NOMO-1 treated with dmso at 0.1 percent for 144 hours (cell line): Measurements from ENCODE around the gene ADPRS.
A peak's percentile ranks its signal among the peaks of the same experiment; 100 is the strongest.

Experiments used
- DNase-seq: peaks from one replicate; lab custom pipeline; 2025; ENCODE audit not compliant: unreplicated experiment; lab: John Stamatoyannopoulos, UW

Gene ADPRS, protein sequence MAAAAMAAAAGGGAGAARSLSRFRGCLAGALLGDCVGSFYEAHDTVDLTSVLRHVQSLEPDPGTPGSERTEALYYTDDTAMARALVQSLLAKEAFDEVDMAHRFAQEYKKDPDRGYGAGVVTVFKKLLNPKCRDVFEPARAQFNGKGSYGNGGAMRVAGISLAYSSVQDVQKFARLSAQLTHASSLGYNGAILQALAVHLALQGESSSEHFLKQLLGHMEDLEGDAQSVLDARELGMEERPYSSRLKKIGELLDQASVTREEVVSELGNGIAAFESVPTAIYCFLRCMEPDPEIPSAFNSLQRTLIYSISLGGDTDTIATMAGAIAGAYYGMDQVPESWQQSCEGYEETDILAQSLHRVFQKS

DNA sequence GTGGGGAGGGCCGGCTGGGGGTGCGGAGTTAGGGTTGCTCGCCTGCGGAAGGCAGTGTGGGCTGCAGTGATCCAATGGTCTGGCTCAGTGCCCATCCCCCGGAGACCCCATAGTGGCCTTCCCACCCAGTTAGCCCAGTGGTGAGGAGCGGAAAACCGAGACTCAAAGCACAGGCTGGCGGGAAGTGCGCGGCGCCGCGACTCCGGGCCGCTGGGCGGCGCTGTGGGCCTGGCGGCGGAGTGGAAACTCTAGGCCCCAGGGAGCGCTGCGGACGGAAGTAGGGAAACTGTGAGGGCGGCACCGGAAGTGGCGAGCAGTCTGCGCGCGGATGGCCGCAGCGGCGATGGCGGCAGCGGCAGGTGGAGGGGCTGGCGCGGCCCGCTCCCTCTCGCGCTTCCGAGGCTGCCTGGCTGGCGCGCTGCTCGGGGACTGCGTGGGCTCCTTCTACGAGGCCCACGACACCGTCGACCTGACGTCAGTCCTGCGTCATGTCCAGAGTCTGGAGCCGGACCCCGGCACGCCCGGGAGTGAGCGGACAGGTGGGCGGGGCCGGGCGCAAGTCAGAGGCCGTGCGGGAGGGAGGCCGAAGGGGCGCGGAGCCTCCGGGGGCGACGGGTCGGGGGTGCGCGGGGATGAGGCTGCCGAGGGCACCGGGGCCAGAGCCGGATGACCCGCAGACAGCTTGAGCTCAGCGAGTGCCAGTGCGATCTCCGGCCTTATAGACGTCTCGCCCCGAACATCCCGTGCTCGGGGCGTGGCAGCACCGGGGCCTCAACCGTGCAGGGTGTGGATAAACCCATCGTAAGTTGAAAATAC is at the start of gene ADPRS:
Gene ADPRS (plus strand): TSS at position 316 of the 816 bp plus-strand sequence. CDS start 13 bp downstream, at position 329.
- DNase-seq: peak; percentile 92

DNA sequence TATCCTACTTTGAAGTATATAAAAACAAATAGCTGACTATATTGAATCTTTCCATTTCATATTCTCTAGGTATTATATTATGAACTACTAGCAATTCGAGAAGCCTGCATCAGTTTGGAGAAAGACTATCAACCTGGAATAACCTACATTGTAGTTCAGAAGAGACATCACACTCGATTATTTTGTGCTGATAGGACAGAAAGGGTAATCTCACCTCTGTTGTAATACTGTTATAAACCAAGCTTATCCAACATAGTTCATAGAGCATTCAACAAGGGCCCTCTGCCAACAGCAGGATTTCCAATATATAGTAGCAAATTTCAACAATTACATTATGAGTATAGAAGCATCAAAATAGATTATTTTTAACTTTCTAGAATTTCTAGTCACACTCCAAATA is 48.5 kb upstream of the ADPRS start:
- DNase-seq: no peak

DNA sequence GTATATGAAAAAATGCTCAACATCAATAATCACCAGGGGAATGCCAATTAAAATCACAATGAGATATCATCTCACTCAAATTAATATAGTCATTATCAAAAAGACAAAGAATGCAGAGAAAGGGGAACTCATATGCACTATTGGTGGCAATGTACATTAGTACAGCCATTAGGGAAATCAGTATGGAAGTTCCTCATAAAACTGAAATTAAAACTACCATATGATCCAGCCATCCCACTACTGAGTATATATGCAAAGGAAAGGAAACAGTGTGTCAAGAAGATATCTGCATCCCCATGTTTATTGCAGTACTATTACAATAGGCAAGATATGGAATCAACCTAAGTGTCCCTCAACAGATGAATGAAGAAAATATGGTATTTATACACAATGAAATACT is 36.9 kb upstream of the ADPRS start:
- no peak for DNase-seq

DNA sequence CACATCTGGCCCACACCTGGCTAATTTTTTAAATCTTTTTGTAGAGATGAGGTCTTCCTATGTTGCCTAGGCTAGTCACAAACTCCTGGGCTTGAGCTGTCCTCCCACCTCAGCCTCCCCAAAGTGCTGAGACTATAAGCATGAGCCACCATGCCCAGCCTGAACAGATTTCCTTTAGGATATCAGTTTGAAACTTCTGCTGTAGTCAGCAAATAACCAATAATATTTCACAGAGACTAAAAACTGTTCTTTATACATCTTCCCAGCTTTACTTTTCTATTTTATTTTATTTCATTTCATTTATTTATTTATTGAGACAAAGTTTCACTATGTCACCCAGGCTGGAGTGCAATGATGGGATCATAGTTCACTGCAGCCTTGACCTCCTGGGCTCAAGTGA is 34.7 kb upstream of the ADPRS start:
- no peak for DNase-seq

DNA sequence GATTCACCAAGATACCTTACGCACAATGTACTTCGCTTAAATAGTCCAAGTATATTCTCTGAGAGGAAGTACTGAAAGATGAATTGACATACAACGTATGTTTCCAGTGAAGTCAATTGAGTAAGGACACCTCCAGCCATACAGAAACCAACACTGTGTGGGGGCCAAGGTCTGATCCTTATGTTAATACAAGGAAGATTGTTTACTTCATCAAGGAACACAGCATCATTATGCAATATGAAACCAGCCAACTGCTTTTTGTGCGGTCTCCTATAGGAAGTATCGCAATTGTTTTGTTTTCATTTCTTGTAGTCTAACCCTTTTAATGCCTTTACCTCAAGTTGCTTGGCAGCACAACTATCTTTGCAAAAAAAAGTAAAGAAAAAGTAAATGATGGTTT is 33.0 kb upstream of the ADPRS start:
- no peak for DNase-seq

DNA sequence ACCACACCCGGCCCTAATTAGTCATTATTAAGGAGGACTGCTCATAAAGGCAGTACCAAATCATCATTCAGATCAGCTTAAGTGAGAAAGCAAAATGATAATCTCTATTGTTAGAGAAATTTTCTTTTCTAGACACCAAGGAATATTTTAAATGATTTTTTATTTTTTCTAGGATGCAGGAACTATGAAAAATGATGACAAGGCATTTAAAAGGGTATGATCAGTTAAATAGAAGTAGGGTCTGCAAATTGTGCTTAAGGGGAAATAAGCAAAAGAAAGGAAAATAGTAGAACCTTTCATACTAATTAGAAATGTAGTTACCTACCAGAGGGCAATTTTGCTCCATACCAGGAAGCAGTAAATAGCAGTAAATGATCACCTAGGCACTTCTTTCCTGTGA is 26.4 kb upstream of the ADPRS start:
- no peak for DNase-seq

DNA sequence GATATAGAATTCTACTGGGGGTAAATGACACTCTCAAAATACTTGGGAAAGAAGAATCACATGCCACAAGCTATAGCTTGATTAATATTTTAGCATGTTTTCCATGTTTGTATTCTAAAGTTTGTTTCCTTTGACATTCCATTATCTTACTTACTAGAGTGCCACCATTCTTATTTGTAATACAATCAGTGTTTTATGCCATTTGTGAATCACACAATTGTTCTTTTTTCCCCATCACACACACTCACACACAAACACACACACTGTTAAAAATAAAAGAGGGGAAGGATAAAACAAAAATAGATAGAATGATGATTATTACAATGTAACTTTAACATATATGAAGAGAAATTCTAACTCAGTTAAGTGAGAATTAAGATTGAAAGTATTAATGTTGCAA is 20.8 kb upstream of the ADPRS start:
- DNase-seq: no peak

DNA sequence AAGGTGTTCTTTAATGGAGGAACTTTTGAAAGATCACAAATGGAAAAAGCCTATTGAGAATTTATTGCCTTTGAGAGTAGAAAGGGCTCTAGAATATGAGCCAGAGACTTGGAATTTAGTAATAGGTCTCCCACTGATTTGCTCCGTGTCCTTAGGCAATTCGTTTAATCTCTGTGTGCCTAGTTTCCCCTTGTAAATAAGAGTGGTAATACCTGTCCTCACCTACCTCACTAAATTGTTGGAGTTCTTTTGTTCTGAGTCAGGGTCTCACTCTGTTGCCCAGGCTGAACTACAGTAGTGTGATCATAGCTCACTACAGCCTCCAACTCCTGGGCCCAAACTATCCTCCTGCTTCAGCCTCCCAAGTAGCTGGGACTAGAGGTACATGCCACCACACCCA is 19.8 kb upstream of the ADPRS start:
- no peak for DNase-seq

DNA sequence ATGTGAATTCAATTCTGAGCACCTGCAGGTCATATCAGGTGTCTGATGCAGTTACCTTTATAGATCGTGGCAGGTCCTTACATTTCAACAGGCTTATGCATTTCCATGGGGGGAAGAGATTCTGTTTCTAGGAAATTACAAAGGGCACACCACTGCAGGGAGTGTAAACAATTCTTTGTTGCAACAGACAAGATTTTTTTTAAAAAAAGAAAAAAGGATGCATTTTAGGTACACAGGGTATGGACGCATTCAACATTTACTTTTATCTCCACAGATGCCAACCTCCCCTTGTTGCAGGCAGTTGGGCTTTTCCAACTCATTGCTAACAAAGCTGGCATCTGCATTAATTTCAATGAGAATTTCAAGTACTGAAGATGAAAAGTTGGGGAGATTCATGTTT is 18.3 kb upstream of the ADPRS start:
- DNase-seq: no peak

DNA sequence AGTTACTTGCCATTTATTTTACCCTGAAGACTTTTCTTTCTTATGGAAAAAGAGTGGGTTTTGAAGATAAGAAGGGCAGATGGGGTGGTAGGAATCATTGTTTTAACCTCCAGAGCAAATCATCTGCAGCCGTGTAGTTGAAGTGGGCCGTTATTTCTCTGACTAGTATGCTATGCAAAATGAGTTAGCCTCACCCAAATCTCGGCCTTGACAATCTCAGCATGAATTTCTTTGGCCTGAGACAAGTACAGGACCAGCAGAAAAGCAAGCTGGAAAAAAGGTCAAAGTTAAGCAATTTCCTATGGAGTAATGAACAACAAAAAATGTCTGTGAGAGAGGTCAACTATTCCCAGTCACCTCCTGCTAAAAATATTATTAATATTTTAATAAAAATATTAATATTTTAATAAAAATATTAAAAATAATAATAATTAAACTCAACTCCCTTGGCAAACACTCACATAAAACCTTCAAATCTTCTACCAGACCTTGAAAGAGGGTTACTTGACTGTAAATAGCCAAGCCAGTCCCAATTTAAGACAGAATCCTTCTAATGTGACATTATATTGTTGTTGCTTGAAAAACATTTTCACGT is 11.6 kb upstream of the ADPRS start:
- no peak for DNase-seq

DNA sequence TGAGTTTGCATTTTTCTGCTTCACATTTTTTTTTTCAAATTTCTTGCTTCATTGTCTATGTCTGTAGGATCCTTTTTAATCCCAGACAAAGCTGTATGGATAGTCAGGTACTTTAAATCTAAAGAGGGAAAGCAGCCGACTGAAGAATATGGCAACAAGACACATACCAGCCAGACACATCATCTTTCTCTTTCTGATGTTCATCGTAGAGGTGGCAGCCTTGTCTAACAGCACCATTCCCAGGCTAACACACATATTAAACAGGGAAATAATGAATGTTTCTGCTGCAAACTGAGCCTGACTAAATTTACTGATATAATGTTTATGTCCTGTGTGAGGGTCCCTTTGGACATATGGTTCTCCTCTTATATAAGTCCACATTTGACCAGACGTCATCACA is 8.5 kb upstream of the ADPRS start:
- DNase-seq: no peak

DNA sequence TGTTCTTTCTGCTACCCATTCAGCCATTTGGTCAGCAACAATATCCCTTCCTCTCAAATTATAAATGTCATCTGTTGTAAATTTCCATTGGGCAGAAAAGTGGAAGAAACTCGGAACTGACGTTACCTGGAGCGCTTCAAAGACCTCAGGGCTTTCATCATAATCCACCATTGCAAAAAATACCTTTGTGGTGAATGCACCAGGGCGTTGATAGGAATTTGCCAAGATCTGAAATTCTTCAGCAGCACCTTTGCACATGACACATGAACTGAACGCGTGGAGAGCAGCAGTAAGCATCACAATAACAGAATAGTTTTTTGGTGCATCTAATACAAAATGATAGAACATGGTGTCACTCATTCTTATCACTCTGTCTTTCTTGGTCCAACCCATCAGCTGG is 7.9 kb upstream of the ADPRS start:
- DNase-seq: no peak

DNA sequence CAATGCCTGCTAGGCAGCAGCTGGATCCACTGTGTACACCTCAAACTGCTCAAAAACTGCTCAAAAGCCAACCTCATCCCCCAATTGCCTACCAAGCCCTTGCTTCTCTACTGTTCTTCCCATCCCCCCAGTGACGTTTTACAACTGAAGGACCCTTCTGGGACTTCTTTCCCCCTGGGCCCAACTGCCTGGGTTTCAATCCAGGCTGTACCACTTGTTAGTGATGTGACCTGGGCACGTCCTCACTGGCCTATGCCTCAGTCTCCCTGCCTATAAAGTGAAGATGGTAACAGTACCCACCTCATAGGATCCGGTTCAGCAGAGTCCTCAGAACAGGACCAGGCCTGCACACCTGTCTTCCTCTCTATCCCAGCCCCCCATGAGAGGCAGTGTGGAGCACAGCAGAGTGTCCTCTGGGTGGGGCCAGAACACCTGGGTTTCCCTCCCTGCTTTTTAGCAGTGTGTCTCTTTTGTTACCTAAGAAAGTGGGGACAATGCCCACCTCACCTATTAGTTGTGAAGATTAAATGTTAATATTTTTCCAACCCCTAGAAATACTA is 6.7 kb upstream of the ADPRS start:
- DNase-seq: no peak

DNA sequence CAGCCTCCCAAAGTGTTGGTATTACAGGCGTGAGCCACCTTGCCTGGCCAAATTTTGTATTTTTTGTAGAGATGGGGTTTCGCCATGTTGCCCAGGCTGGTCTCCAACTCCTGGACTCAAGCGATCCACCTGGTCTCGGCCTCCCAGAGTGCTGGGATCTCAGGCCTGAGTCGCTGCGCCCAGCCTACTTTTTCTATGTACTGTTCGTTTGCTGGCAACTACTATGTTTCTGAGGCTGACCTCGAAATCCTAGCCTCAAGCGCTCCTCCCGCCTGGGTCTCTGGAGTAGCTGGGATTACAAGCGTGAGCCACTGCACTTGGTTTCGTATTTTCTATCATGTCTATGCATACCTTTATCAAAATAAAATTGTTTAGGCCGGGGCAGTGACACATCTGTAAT is 5.5 kb upstream of the ADPRS start:
- DNase-seq: no peak

DNA sequence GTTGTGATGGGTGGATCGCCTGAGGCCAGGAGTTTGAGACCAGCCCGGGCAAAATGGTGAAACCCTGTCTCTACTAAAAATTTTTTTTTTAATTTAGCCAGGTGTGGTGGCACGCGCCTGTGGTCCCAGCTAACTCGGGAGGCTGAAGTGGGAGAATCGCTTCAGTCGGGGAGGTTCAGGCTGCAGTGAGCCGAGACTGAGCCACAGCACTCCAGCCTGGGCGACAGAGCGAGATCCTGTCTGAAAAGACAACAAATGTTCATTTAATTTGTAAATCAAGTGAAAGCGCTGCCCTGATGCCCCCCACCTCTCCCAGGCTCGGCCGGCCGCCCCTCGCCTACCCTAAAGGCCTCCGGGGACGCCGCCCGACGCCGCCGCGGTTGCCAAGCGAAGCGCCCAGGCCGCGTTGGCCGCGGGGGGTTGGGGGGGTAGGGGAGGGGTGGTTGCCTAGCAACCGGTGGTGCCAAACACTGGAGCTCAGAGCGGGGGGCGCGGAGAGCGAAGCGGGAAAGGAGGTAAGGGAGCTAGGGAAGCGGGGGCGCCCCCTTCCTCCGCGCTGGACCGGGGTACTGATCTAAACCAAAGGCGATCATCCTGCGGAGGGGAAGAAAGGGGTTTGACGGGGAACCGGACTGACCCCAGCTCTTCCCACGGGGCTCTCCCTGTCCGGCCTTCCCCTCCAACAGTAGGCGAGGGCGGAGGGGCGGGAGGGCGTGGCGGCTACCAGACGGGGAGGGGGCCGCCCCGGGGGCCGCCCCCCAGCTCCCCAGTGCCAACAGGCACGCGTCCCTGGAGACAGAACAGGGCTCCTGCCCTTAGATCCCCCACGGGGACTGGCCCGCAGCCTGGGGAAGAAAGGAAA is 4.8 kb upstream of the ADPRS start, which contains the start of gene TEKT2:
Gene TEKT2 (plus strand): TSS at position 460 of the 862 bp plus-strand sequence. CDS start 828 bp downstream, outside the sequence.
- no peak for DNase-seq

DNA sequence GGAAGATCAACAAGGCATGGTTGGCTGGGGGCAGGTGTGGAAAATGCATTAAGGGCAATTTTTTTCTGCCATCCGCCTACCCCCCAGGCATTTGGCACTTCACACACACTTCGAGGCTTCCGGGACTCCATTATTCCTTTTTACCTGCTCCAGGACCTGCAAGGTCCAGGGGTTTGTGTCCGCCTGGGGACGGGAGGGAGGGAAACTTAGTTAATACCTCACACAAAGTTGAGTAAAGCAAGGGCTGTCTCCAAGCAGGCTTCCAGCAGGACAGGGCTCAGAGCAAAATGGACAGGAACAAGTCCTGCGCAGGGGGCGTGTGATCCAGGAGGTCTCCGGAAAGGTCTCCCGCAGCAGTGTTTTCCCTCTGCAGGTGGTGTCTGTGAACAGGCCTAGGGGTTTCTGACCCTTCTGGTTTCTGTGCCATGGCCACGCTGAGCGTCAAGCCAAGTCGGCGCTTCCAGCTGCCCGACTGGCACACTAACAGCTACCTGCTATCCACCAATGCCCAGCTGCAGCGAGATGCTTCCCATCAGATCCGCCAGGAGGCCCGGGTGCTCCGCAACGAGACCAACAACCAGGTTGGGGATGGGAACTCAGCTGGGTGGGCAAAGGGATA is 4.1 kb upstream of the ADPRS start:
- DNase-seq: no peak

DNA sequence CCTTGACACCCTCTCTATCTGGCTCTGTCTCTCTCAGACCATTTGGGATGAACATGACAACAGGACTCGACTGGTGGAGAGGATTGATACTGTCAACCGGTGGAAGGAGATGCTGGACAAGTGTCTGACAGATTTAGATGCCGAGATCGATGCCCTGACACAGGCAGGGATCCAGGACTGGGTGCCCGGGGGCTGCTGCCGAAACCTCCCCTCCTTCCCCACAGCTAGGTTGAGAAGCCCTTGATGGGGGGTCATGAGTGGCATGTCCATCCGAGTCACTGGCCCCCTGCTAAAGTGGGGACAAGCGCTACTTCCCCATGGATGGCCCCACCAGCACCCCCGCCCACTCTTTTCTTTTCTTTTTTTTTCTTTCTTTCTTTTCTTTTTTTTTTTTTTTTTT is 3.6 kb upstream of the ADPRS start:
- no peak for DNase-seq

DNA sequence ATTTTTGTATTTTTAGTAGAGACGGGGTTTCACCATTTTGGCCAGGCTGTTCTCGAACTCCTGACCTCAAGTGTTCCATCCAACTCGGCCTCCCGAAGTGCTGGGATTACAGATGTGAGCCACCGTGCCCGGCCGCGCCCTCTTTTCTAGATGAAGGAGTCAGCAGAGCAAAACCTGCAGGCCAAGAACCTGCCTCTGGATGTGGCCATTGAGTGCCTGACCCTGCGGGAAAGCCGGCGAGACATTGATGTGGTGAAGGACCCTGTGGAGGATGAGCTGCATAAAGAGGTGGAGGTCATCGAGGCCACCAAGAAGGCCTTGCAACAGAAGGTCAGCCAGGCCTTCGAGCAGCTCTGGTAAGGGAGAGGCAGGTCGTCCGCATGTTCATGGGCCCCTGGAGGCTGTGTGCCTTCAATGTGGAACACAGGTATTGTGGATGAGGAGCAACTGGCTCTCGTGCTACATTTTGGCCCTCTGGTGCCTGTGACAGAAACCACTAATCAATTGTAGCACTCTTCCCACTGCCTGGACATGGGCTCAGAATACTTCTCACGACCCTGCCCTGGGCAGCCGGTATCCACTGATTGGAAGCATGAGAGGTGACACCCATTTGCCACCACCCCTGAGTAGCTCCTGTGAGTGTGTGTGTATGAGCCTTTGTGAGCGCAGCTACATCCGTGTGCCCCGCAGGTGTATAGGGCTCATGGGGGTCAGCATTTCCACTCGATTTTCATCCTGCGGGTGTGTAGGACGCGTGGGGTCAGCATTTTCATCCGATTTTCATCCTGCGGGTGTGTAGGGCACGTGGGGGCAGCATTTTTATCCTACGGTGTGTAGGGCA is 2.8 kb upstream of the ADPRS start:
- DNase-seq: no peak

DNA sequence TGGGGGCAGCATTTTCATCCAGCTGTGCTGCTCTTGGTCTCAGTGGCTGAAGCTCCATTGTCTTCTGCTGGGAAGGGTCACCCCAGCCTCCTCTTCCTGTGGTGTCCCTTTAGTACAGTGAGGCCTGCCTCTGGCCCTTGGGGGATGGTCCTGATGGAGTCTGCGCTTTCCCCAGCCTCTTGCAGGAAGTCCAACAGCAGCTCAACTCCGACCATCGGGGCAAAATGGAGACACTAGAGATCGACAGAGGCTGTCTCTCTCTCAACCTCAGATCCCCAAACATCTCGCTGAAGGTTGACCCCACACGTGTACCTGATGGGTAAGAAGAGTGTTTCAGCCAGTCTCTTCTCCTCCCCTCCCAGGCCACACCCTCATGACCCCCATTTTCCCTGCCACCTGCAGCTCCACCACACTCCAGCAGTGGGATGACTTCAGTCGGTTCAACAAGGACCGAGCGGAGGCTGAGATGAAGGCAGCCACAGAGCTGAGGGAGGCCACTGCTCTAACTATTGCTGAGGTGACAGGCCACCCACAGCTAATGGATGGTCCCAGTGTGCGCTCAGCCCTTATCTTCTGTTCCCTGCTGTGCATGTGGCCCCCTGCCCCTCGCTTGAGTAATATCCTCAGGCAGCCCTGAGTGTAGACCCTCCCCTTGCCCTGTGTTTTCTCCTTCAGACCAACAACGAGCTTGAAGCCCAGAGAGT is 2.0 kb upstream of the ADPRS start:
- no peak for DNase-seq
